Smooth muscle cell (in vitro differentiated cells): ENCODE results near the gene ZNF524. TPM values are rescaled to one million over a fixed set of nuclear protein-coding genes. Genes with fewer than 3 reads are reported as not detected.

ENCODE experiments used
- DNase-seq: peaks from one replicate; lab custom pipeline; 2025; ENCODE audit not compliant: unreplicated experiment; lab: John Stamatoyannopoulos, UW
- H2AFZ ChIP-seq: fragments of 200-600 bp; sonication (generic); 2 replicates; pipeline ENCODE4 v1.6.0; 2016; ENCODE audit warnings: antibody characterized with exemption, low read depth, mild to moderate bottlenecking
- H3F3A ChIP-seq: fragments of 200-600 bp; sonication (generic); 2 replicates; pipeline ENCODE4 v1.6.0; 2017; ENCODE audit warnings: antibody characterized with exemption, low read depth
- H3K27ac ChIP-seq: fragments of 200-600 bp; sonication (generic); 2 replicates; pipeline ENCODE4 v1.5.1; 2016; ENCODE audit warnings: low read depth, mild to moderate bottlenecking
- H3K27me3 ChIP-seq: fragments of 200-600 bp; sonication (generic); 2 replicates; pipeline ENCODE4 v1.6.1; 2016; ENCODE audit warnings: low read depth, mild to moderate bottlenecking
- H3K36me3 ChIP-seq: fragments of 200-600 bp; sonication (generic); 2 replicates; pipeline ENCODE4 v1.5.1; 2016; ENCODE audit warnings: low read depth
- H3K4me1 ChIP-seq: fragments of 200-600 bp; sonication (generic); 2 replicates; pipeline ENCODE4 v1.5.1; 2016; ENCODE audit warnings: low read depth
- H3K4me2 ChIP-seq: fragments of 200-600 bp; sonication (generic); 2 replicates; pipeline ENCODE4 v1.6.0; 2016; ENCODE audit warnings: mild to moderate bottlenecking
- H3K4me3 ChIP-seq: fragments of 200-600 bp; sonication (generic); 2 replicates; pipeline ENCODE4 v1.5.1; 2016; ENCODE audit warnings: mild to moderate bottlenecking
- H3K79me2 ChIP-seq: fragments of 200-600 bp; sonication (generic); 2 replicates; pipeline ENCODE4 v1.6.0; 2016; ENCODE audit warnings: low read depth, mild to moderate bottlenecking
- H3K9ac ChIP-seq: fragments of 200-600 bp; sonication (generic); 2 replicates; pipeline ENCODE4 v1.6.0; 2016; ENCODE audit warnings: low read depth
- H3K9me3 ChIP-seq: fragments of 200-600 bp; sonication (generic); replicated peaks from 2 replicates; pipeline ENCODE4 v1.5.1; 2016; ENCODE audit warnings: low read depth
- H4K20me1 ChIP-seq: fragments of 200-600 bp; sonication (generic); 2 replicates; pipeline ENCODE4 v1.6.0; 2016; ENCODE audit warnings: low read depth
- WGBS: methylation state at CpG from one replicate; pipeline ENCODE4 v1.1.7; 2016; ENCODE audit warnings: low lambda C conversion rate; 5-methylcytosine and 5-hydroxymethylcytosine counted together
- polyA plus RNA-seq: library from polyadenylated mRNA; unstranded; fragments of >200 nt; fragmentation: Nextera tagmentation; extraction: Ambion mirVana; gene quantifications from 2 replicates; pipeline ENCODE4 v1.2.1, GENCODE V29; 2016
- total RNA-seq: library from RNA; depleted of rRNA; stranded (reverse); fragments of >200 nt; gene quantifications from 2 replicates; pipeline ENCODE4 v1.2.3, GENCODE V29; 2014
- TF ChIP-seq, protein P1 (sequence below): fragments of 200-600 bp; sonication (generic); IDR thresholded peaks from 2 replicates; pipeline ENCODE4 v1.5.1; 2017; ENCODE audit warnings: borderline replicate concordance, mild to moderate bottlenecking, antibody characterized with exemption; ENCODE audit not compliant: insufficient read depth, poor library complexity, severe bottlenecking

The ZNF524 gene
- total and polyA plus RNA-seq, 2 experiments from 2014 or later: 13.3 to 16.3 TPM

DNA sequence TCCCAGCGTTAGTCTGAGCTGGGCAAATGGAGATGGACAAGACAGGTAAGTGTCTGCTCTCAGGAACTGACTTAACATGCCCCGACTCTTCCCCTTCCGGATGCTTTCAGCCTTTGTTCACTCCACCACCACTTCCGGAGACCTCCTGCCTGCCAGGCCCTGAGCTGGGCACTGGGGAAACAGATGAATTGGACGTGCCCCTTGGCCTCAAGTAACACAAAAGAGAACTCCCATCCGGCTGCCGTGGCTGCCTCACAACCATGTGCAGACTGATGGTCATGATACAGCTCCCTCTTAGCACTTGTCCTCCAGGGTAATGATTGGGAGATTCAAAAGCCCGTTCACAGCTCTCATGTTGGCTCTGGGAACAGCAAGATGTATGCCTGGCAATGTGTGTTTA lies 17.3 kb downstream of the ZNF524 start:
- no peaks in the 10 kb centered on the region for H3K4me1 ChIP-seq
- H4K20me1 ChIP-seq: peaks cover 11% of the 10 kb centered on the region
- H3K27ac ChIP-seq: no peak overlapping the region
- H3K79me2 ChIP-seq: peaks cover 3% of the 10 kb centered on the region
- no peak for DNase-seq
- no peak overlapping the region for H3K9ac ChIP-seq
- no peaks in the 10 kb centered on the region for H3K27me3 ChIP-seq
- 98% methylated on average over 8 of the region's 8 CpGs for WGBS
- H3K9me3 ChIP-seq: no peaks in the 10 kb centered on the region
- no peak overlapping the region for H2AFZ ChIP-seq
- TF ChIP-seq, protein P1, sequence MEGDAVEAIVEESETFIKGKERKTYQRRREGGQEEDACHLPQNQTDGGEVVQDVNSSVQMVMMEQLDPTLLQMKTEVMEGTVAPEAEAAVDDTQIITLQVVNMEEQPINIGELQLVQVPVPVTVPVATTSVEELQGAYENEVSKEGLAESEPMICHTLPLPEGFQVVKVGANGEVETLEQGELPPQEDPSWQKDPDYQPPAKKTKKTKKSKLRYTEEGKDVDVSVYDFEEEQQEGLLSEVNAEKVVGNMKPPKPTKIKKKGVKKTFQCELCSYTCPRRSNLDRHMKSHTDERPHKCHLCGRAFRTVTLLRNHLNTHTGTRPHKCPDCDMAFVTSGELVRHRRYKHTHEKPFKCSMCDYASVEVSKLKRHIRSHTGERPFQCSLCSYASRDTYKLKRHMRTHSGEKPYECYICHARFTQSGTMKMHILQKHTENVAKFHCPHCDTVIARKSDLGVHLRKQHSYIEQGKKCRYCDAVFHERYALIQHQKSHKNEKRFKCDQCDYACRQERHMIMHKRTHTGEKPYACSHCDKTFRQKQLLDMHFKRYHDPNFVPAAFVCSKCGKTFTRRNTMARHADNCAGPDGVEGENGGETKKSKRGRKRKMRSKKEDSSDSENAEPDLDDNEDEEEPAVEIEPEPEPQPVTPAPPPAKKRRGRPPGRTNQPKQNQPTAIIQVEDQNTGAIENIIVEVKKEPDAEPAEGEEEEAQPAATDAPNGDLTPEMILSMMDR: no peak
- H3K36me3 ChIP-seq: no peaks in the 10 kb centered on the region
- H3K4me2 ChIP-seq: no peak overlapping the region
- H3F3A ChIP-seq: peaks cover 4% of the 10 kb centered on the region
- no peak overlapping the region for H3K4me3 ChIP-seq

- Histone ChIP-seq H3K9ac (no peak overlapping the region), H3K27me3 (no peaks in the 10 kb centered on the region), H3K79me2 (no peaks in the 10 kb centered on the region), H3K9me3 (no peaks in the 10 kb centered on the region), H3K27ac (no peak overlapping the region), H3F3A (peaks cover 7% of the 10 kb centered on the region), H3K4me3 (no peak overlapping the region), H3K4me2 (no peak overlapping the region), H2AFZ (no peak overlapping the region), H3K4me1 (no peaks in the 10 kb centered on the region), H3K36me3 (no peaks in the 10 kb centered on the region), H4K20me1 (peaks cover 3% of the 10 kb centered on the region)
- TF ChIP-seq, protein P1: no peak
- WGBS: 98% methylated on average over 7 of the region's 7 CpGs
- DNase-seq: no peak
Measured at GRCh38 chr19:55618426-55618825, 18.3 kb downstream of the ZNF524 start.

GRCh38 chr19:55619286-55619685 lies 19.2 kb downstream of the ZNF524 start:
- H3K27me3 ChIP-seq: no peaks in the 10 kb centered on the region
- DNase-seq: no peak
- TF ChIP-seq, protein P1: no peak
- H4K20me1 ChIP-seq: peaks cover 8% of the 10 kb centered on the region
- H3K4me3 ChIP-seq: no peak overlapping the region
- H3K4me2 ChIP-seq: no peak overlapping the region
- no peak overlapping the region for H3K9ac ChIP-seq
- H2AFZ ChIP-seq: no peak overlapping the region
- H3K4me1 ChIP-seq: no peaks in the 10 kb centered on the region
- no peaks in the 10 kb centered on the region for H3K79me2 ChIP-seq
- H3K36me3 ChIP-seq: no peaks in the 10 kb centered on the region
- H3F3A ChIP-seq: peaks cover 12% of the 10 kb centered on the region
- 80% methylated on average over 3 of the region's 3 CpGs for WGBS
- no peak overlapping the region for H3K27ac ChIP-seq
- H3K9me3 ChIP-seq: no peaks in the 10 kb centered on the region

DNA sequence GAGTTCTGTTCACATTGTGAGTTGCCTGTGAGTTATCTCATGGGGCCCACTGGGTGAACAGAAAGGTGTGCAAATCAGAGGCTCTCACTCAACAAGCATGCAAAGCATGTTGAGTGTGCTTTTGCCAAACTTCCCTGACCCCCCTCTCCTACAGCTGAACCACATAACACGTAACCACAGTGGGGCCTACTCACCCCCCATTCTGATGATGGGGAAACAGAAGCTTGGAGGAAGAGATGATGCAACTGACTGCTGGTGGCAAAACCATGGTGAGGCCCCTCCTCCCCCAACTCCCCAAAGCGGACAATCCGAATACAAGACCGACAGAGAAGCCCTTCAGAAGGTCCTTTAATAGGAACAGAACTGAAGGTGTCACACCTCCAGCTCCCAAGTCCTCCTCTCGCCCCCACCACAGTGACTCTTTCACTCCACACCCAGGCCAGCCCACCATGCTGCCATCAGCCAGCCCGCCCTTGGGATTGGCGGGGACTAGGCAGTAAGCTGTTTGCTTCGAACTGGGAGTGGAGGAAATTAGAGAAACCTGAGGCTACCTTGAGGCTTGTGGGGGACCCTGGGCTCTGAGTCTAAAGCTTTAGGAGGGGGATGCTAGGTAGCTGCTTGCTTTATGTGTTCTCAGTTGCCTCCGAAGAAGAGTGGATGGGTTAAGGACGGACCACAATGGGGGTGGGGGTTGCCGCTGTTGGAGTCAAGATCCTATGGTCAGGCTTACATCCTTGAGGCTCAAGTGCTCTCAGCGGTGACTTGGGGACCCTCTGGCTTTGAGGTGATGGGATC lies 20.5 kb downstream of the ZNF524 start:
- Histone ChIP-seq H3K4me1 (no peaks in the 10 kb centered on the region), H2AFZ (no peak overlapping the region), H3K36me3 (no peaks in the 10 kb centered on the region), H3F3A (peaks cover 12% of the 10 kb centered on the region), H3K4me2 (no peak overlapping the region), H3K79me2 (no peaks in the 10 kb centered on the region), H4K20me1 (peaks cover 8% of the 10 kb centered on the region), H3K4me3 (no peak overlapping the region), H3K9me3 (no peaks in the 10 kb centered on the region), H3K27me3 (no peaks in the 10 kb centered on the region), H3K27ac (no peak overlapping the region), H3K9ac (no peak overlapping the region)
- DNase-seq: no peak
- WGBS: 97% methylated on average over 12 of the region's 12 CpGs
- TF ChIP-seq, protein P1: no peak
